ENCODE measurements around the gene MRPS23.

DNA sequence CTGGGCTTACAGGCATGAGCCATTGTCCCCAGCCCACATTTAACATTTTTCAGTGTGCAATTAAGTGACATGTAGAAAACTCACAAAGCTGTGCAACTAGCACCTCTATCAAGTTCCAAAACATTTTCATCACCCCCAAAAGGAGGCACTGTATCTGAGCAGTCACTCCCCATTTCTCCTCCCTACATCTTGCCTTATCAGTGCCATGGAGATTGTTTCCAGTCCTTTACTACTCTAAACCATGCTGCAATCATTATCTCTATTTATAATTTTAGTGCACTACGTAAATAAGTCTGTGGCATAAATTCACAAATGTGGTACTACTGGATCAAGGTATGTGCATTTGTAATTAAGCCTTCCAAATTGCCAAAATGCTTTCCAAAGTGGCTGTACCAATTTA, 7.6 kb downstream of the MRPS23 start:
- TF ChIP-seq, protein P1, sequence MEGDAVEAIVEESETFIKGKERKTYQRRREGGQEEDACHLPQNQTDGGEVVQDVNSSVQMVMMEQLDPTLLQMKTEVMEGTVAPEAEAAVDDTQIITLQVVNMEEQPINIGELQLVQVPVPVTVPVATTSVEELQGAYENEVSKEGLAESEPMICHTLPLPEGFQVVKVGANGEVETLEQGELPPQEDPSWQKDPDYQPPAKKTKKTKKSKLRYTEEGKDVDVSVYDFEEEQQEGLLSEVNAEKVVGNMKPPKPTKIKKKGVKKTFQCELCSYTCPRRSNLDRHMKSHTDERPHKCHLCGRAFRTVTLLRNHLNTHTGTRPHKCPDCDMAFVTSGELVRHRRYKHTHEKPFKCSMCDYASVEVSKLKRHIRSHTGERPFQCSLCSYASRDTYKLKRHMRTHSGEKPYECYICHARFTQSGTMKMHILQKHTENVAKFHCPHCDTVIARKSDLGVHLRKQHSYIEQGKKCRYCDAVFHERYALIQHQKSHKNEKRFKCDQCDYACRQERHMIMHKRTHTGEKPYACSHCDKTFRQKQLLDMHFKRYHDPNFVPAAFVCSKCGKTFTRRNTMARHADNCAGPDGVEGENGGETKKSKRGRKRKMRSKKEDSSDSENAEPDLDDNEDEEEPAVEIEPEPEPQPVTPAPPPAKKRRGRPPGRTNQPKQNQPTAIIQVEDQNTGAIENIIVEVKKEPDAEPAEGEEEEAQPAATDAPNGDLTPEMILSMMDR (IDR thresholded peaks at IDR 0.05) = no peak
- no peak for TF ChIP-seq POLR2A (IDR thresholded peaks at IDR 0.05)
